Astrocyte of the spinal cord (primary cell): Measurements from ENCODE around the gene GTF3C5.
"Not testable (repeated sequence)": the region's sequence is repeated elsewhere in the genome, so short reads cannot be mapped to it uniquely, and the experiment has no call there.

Experiments used
- DNase-seq: peaks from one replicate; pipeline ENCODE4 v3.0.0; 2011; ENCODE audit warnings: low read depth, low spot score
- H3K4me3 ChIP-seq: 2 replicates; pipeline ENCODE4 v1.5.1; 2011; ENCODE audit warnings: low read depth, mild to moderate bottlenecking, low read length, moderate library complexity
- in situ Hi-C: cut with HindIII; loops from 2 replicates; pipeline ENCODE4 v1.10.0; 2017; ENCODE audit warnings: low sequenced_read_pairs
- TF ChIP-seq, protein P1 (sequence below): IDR thresholded peaks from 2 replicates; pipeline ENCODE4 v1.5.1; 2012; ENCODE audit warnings: low read depth, mild to moderate bottlenecking, low read length, inconsistent platforms

The GTF3C5 gene

DNA sequence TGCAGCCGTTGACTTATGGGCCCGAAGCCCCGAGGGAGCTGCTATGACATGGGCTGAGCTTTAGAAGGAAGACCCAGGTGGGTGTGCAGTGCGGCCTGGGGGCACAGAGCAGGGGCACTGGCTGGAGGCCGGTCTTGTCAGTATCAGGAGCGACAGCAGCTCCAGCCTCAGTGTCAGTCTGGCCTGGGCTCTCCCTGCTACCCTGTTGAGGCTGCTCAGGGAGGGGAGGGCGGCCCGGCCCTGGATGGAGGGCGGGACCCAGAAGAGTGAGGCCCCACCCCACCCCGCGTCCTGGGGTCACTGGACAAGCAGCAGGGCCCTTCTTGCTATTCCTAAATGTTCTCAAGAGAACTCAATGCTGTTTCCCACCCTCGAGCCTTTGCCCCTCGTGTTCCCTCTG, 34.3 kb upstream of the GTF3C5 start:
- DNase-seq, result no peak
- H3K4me3 ChIP-seq, result no peak overlapping the region
- TF ChIP-seq, protein P1, sequence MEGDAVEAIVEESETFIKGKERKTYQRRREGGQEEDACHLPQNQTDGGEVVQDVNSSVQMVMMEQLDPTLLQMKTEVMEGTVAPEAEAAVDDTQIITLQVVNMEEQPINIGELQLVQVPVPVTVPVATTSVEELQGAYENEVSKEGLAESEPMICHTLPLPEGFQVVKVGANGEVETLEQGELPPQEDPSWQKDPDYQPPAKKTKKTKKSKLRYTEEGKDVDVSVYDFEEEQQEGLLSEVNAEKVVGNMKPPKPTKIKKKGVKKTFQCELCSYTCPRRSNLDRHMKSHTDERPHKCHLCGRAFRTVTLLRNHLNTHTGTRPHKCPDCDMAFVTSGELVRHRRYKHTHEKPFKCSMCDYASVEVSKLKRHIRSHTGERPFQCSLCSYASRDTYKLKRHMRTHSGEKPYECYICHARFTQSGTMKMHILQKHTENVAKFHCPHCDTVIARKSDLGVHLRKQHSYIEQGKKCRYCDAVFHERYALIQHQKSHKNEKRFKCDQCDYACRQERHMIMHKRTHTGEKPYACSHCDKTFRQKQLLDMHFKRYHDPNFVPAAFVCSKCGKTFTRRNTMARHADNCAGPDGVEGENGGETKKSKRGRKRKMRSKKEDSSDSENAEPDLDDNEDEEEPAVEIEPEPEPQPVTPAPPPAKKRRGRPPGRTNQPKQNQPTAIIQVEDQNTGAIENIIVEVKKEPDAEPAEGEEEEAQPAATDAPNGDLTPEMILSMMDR, result no peak
- in situ Hi-C loops, result no loop called here

DNA sequence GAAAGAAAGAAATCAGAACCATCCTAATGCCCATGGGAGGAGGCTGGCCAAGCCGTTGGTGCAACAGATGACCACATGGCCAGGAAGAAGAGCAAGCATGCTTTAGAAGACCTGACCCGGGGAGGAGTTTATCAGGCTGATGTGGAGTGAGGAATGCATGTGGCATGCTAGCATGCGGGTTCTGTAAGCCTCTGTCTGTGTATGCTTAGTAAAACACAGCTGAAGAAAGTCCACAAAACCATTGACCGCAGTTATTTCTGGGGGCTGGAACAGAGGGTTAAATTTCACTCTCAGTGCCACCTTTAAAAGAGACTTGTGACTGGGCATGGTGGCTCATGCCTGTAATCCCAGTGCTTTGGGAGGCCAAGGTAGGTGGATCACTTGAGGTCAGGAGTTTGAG, 33.2 kb upstream of the GTF3C5 start:
- in situ Hi-C loops, result no loop called here
- TF ChIP-seq, protein P1, result no peak
- H3K4me3 ChIP-seq, result no peak overlapping the region
- DNase-seq, result peak; percentile 8

DNA sequence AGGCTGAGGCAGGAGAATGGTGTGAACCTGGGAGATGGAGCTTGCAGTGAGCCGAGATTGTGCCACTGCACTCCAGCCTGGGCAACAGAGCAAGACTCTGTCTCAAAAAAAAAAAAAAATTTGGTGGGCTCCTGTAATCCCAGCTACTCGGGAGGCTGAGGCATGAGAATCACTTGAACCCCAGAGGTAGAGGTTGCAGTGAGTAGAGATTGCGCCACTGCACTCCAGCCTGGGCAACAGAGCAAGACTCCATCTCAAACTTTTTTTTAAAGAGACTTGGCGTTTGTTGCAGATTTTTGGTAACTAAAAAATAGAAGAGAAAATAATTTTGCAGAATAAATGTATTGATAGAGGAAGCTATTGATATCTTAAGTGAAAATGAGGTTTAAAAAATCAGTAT, 32.6 kb upstream of the GTF3C5 start:
- in situ Hi-C loops, H3K4me3 ChIP-seq, DNase-seq: not testable (repeated sequence)

DNA sequence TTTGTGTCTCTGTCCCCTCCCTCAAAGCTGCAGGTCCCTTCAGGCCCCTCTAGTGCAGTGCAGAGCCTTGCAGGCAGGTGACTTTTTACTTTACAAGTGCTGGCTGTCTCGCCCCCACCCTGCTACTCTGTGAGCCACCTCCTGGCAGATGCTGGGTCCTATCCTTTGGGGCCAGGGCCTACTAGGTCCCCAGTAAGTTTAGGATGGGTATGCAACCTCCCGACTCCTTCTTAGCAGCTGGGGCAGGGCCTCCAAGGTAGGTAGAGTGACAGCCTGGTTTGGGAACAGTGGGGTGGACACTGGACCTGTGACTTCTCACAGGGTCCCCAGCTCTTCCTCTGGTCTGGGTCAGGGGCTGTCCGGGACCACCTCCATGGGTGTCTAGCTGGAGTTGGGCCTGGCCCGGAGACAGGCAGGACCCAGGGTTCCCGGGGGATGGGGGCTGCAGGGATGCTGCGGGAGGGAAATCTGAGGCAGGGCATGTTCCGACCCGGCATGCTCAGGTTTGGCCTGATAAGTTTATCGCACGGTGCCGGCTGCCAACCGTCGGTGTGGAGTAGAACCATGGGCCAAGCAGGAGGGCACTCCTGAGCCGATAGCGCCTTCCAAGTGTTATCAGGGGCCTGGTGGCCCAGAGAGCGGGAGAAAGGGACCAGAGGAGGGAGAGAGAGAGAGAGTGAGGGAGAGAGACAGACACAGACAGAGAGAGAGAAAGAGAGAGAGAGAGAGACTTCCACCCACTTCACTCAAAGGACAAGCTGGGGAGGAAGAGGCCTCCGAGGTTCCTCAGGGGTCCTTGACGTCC, 31.8 kb upstream of the GTF3C5 start:
- in situ Hi-C loops, result no loop called here
- TF ChIP-seq, protein P1, result no peak
- no peak for DNase-seq
- H3K4me3 ChIP-seq, result no peak overlapping the region

DNA sequence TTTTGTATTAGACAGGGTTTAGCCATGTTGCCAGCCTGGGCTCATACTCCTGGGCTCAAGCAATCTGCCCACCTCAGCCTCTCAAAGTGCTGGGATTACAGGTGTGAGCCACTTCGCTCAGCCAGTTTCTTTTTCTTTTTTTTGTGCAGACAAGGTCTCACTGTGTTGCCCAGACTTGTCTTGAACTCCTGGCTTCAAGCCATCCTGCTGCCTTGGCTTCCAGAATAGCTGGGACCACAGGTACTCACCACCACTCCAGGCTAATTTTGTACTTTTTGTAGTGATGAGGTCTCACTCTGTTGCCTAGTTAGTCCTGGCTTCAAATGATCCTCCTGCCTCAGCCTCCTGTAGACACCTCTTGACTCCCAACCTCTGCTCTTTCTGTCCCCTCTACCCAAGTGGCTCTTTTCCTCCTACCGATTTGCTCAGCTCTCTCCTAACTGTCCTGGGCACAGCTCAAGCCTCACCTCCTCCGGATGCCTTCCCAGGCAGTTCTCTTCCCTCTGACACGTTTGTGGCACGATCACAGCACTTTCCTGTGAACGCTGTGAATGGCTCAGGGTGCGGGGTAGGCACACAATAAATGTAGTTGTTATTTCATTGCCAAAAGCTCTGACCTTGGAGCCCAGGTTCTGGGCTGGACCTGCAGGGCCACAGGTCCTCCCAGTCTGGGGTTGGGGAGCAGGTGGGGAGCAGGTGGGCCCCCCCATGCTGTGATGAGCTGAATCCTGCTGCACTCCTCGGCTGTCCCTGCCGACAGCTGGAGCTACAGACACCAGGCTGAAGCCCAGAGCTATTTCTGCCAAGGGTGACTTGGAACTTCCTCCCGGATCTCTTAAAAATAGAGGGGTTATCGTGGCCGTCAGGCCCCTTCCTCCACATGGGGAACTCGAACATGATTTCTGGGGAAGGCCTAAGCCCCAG, 28.4 kb upstream of the GTF3C5 start:
- in situ Hi-C loops, result no loop called here
- no peak for DNase-seq
- H3K4me3 ChIP-seq, result no peak overlapping the region
- TF ChIP-seq, protein P1, result no peak

DNA sequence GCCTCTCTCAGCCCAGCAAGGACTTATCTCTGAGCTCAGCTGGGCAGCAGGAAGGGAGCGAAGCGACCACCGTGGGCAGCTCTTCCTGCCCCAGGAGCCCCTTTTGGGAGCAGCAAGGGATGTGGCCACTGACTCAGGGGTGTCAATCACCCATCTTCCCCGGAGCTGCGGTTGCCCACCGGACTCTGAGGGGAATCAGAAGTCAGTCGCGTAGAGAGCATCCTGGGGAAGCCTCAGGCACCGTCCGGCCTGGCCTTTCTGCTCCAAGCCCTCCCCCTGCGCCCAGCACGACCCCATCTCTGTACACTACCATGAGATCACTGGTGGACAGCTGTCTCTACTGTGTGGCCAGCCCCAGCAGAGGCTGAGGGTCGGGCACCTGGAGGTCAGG, 27.7 kb upstream of the GTF3C5 start:
- no peak overlapping the region for H3K4me3 ChIP-seq
- TF ChIP-seq, protein P1, result no peak
- in situ Hi-C loops, result no loop called here
- no peak for DNase-seq

DNA sequence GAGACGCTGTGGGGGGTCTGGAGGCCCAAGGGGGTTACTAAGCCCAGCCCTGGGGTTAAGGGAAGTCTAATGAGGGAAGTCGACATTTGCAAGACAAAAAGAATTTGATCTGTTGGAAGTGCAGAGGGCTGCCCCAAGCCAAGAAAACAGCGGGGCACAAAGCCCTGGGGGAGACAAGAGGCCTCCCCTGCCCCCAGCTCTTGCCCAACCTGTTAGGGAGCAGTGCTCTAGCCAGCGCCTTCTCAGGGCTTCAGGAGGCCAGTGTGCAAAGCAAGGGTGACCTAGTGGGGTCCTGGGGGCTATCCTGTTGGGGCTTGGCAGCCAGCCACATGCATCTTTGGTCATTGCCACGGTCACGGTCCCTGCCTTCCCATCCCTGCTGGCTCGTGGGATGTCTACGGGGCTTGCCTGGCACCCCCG, 27.1 kb upstream of the GTF3C5 start:
- TF ChIP-seq, protein P1, result no peak

More for the DNA sequence above, 27.1 kb upstream of the GTF3C5 start:
- DNase-seq, result no peak
- no peak overlapping the region for H3K4me3 ChIP-seq
- in situ Hi-C loops, result no loop called here
